NOMO-1 treated with DMSO at 0.1 percent for 48 hours (cell line): ENCODE measurements around the gene SLC9A4.
A peak's percentile ranks its signal among the peaks of the same experiment; 100 is the strongest.

ENCODE experiments used
- DNase-seq: peaks from one replicate; lab custom pipeline; 2025; ENCODE audit not compliant: unreplicated experiment; lab: John Stamatoyannopoulos, UW

SLC9A4 gene

DNA sequence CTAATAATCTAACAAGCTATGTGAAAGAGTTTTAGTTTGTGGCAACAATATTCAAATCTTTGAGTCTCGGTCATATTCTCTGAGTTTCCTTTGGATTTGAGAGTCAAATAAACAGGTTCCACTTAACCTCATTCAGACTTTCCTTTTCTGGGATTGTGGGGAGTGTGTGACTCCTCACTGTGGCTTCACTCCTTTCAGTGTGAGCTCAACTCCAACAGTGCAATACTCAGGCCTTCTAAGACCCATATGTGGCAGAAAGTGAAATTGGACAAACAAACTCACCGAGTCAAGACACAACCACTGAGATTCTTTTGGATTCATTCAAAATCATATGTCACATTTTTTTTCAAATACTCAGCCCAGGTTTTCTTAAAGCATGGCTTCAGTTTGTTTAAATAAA, 25.4 kb downstream of the SLC9A4 start:
- DNase-seq = no peak

DNA sequence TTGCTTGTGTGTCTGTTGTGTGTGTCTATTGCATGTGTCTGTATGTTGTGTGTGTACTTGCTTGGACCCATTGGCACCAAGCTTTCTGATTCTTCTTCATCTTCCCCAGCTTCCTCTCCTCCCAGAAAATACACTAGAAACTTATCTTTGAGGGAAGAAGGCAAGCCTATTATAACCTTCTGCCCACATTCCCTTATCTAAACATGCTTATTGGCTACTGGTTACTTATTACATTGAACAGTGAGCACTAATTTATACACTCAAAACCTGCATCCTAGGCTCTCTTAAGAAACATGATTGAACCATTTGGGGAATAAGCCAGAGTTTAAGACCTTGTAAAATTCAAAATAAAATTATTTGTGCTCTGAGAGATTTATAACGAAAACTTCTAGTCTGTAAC, 26.5 kb downstream of the SLC9A4 start:
- no peak for DNase-seq

DNA sequence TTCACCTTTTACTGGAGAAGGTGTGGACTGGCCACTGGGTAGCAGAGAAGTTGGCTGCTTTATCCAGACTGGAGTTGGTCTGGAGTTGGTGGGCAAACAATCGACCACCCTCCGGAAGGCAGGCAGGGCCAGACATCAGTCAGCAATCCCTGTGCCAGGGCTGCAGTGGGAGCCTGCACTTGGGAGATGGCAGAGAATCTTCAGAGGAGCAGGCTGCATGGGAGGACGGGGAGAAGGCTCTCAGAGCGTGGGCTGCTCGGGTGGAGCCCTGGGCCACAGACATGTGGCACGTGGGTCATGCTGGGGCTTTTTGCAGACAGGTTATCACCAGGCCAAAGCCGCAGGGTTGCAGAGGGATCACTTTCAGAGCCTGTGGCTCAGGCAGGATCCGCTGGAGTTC, 29.6 kb downstream of the SLC9A4 start:
- DNase-seq = no peak

DNA sequence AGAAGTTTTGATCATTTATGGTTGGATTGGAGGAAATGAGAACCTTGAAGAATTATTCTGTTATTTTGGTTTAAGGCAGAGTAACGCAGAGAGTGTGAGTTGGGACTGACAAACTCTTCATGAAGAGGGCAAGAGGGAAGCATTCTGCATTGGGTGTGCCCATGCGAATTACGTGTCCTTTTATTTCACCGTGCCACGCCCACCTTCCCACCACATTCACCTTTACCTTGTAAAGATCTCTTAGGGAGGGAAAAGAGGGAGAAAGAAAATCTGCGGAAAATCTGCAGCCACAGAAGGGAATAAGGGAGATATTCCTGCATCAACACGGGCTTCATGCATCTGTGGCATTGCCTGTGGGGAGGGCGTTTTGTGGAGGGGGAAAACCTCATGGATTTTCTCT, 31.8 kb downstream of the SLC9A4 start:
- DNase-seq = no peak

DNA sequence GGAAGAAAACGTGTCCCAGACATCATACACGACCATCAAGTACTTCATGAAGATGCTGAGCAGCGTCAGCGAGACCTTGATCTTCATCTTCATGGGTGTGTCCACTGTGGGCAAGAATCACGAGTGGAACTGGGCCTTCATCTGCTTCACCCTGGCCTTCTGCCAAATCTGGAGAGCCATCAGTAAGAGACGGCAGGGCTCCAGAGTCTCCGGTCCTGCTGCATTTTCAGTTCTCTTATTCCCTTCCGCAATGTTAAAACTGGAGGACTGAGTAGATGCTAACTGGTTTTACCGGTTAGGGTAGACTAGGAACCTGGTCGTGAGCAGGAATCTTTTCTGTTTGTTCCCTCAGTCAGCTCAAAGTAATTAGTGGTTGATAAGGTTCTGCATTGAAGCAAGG, 32.3 kb downstream of the SLC9A4 start:
- peak; percentile 77 for DNase-seq

DNA sequence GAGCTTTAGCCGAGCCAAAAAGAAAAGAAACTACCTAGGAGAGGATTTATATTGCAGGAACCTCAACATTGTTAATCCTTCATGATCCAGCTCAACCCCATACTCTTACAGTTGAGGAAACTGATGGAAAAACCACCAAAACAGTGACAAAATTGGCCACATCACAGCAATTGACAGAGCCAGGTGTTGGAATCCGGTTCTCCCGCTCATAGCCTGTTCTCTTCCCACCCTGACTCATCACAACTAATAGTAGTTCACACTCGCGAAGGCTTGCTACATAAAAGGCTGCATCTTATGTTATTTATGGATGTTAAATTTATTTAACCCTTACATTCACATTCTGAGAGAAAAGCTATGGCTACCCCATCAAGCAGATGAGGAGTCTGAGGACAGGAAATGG, 33.7 kb downstream of the SLC9A4 start:
- DNase-seq = no peak

DNA sequence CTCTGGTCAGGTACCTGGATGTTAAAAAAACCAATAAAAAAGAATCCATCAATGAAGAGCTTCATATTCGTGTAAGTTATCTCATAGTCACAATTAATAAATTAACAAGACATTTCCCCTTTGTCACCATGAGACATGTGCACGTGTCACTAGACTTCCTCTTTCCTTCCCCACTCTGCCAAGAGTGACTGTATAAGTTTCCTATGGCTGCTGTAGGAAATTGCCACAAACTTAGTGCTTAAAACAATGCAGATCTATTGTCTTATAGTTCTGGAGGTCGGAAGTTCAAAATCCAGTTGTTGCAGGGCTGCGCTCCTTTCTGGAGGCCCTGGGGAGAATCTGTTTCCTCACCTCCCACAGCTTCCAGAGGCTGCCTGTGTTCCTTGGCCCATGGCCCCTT, 35.8 kb downstream of the SLC9A4 start:
- peak; percentile 86 for DNase-seq

DNA sequence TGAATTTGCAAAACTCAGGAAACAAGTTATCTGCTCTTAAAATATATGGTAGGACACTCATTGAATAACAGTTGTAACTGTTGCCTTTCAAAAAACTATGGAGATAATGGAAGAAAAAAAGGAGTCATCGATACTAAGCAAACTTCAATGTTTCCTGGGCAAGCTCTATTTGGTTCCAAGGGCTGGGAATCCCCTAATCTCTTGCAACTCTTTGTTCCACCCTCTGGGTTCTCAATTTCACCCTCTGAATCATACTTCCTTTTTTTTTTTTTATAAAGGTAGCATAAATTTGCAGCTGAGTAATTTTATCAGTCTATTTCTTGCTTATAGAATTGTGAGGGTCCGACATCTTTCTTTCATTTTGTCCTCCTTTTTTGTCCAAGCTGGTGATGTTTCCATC, 36.7 kb downstream of the SLC9A4 start:
- peak; percentile 6 for DNase-seq

DNA sequence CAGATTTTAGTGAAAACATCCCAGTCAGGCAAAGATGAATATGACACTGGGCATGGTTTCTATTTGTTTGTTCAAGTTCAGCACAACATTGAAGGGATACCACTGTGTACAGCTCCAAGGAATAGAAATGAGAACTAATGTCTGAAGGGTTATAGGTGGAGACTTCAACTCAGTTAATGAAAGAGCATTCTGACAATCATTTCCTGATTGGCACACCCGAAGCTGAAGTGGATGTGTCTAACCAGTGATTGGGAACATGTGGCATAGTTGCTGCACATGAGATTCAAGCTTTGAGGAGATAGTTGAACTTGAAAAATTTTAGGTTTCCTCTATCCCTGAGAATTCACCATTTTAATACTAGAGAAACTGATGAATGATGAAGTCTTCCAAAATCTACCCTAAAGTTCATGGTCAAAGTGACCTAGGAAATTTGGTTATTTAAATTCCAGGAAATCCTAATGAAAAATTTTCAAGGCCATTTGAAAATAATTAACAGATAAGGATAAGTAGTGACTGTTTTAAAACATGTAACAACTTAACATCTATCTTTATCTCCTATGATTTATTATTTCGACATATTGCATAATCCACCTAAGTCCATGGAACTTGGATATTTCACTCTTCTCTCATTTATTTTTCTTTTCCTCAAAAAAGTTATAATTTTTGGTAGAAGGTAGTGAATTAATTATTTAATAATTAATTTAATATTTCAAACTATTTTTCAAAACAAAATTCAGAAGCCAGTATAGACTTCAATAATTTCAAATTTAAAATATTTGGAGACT, 38.0 kb downstream of the SLC9A4 start:
- no peak for DNase-seq

DNA sequence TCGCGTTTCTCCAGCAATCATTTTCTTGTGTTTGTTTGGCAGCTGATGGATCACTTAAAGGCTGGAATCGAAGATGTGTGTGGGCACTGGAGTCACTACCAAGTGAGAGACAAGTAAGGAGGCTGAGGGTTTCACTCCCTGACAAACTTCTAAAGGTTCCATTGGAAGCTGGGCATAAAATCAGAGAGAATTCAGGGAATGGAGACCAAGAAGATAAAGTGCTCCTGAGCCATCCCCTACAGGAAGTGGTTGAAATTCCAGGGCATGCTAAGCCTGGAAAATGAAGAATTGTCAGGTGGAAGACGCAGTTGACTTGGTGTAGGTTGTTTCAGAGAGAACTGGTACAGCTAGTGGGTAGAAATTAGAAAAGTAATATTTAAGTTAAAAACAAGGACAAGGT, 39.1 kb downstream of the SLC9A4 start:
- DNase-seq = no peak

DNA sequence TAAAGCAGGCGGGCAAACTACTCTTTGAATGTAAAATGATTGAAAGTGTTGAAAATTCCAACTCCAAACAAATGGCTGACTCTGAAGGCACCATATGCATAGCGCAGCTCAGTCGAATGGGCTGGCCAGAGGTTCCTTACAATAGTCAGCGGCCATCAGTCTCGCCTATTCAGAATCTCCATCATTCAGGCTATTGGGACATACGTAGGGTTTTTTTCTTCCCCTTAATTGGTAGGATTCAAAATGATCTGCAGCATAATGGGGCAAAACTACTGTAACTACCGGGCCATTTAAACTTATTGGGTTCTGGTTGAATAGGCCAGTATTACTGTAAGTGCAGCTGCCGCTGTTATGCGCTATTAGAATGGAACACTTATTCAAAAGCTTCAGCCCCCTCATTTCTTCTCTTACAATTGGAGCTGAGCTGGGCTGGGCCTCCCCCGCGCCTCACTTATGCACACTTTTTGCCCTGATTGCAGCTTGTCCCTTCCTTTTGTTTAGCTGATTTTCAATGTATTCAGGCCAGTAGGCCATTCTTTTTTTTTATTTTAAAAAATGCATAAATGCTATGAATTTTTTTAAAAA, 40.4 kb downstream of the SLC9A4 start:
- DNase-seq = no peak

DNA sequence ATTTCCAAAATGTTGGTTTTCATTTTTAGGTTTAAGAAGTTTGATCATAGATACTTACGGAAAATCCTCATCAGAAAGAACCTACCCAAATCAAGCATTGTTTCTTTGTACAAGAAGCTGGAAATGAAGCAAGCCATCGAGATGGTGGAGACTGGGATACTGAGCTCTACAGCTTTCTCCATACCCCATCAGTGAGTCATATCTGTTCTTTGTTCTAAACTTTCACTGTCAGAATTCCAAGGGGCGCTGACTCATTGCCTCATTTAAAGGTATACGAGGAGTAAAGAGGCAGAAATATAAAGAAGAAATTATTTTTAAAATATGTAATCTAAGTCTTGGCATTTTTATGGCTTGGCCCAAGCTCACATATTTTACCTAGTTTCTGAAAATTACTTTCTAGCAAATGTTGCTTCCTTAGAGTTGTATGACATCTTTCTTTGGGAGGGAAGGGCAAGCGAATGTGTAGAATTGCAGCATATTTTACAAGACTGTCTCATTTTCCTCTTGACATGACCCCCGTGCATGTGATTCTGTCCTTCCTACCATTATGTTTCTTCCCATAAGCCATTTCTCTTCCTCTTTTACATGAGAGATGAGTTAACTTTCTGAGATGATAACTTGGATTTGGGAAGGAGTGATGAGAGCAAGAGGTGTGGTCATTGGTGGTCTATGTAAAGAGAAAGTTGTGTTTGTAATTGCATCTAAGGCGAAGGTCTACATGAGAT, 41.2 kb downstream of the SLC9A4 start:
- DNase-seq = no peak

DNA sequence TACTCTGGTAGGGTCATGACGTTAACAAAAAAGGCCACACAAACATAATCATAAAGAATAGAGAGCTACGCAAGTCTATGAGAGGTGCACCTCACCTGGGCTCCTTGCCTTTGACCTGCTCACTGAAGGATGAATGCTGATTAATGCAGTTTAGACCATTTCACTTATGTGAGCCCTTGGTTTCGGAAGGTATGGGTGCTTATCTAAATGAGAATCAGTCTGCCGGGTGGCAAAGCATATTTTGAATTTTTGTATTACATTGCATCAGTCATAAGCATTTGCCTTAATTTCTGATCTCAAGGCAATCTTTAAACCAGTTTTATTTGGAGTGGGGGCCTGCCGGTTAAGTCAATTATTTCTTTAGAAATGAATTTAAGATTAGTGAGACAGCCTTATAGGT, 42.8 kb downstream of the SLC9A4 start:
- DNase-seq = no peak

DNA sequence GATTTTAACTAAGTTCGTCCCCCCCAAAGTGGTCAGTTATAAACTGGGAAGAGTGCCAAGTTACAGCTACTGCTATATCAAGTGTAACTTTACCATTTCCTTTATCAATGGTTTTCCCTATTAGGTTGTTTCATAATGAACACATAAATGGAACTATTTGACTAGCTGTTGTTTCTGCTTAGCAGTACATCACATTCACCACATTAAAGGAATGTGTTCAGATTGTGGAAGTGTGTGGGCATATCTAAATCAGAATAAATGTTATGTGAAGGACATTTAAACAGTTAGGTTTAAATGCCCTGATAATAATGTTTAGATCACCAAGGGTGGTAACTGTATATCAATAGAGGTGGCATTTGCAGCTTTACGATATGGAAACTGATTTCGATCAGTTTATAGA, 45.1 kb downstream of the SLC9A4 start:
- no peak for DNase-seq

DNA sequence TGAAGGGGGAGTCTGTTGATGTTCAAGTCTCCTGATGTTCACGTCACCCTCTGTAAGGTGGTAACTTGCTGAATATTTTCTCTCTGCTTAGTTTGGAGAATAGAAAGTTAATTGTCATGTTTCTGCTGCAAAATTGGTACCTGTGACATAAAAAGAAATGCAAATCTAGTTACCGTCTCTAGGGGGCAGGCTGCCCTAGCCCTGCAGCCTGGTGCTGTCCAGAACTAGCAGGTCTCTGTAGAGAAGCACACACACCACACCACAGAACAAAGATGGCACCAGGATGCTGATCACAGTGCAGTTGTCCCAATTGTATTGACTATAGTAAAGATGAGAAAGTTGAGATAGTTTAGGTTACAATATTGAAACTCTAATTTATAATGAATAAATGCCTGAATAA, 47.0 kb downstream of the SLC9A4 start:
- DNase-seq = peak; percentile 41

DNA sequence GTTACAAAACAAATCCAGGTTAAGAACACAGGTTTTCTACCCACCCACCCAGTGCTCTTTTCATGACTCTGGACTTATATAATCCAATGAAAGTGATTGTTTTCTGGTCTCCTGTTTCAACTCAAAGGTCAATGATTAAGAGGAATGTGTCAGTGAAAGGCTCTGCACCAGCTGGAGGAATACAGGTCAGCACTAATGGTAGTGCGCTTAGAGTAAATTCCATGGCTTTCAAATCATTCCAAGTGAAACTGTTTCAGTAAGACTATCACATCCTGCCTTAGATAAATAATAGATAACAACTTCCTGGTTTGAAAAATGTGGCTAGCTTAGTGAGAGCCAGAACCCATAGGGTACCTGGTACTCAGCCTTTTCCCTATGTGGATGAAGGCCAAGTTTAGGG, 47.8 kb downstream of the SLC9A4 start:
- no peak for DNase-seq

DNA sequence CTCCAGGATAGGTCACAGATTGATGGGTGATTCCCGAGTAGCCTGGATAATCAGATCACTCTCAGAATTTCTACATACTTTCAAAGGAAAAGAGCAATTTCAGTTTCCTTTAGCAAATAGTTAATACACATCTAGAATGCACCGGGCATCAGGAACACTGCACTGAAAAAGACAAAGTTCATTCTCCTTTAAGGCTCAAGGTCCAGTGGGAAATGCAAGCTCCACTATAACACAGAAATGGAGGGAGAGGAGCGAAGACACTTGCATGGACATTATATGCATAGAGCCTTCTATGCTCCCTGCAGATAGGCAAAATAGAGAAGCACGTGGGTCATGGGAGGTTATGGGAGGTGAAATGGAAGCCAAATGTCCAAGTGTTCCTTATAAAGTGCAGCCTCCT, 49.1 kb downstream of the SLC9A4 start:
- no peak for DNase-seq

DNA sequence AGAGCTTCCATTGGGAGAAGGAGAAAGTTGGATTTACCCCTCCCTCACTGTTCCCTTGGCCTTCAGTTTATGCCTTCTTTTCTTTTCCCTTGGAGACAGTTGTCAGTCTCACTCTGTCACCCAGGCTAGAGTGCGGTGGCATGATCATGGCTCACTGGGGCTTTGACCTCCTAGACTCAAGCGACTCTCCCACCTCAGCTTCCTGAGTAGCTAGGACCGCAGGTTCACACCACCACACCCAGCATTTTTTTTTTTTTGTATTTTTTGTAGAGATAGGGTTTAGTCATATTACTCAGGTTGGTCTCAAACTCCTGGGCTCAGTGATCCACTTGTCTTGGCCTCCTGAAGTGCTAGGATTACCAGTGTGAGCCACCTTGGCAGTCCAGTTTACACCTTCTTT, 49.9 kb downstream of the SLC9A4 start:
- no peak for DNase-seq

DNA sequence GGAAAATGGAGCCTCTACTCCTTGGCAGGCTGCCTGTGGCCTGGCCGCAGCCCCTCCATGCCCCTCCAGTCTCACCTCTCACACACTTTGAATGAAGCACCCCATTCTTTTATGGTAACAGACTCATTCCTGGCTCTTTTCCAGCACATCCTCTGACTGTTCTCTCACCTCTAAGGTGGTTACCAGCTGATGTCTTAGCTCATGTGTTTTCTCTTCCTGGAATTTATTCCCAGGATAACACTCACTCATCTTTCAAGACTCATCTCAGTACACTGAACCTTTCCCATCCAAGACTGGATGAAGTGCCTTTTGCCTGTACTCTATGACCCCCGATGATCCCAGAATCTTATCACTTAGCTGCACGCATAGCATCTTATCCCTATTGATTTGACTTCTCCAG, 50.6 kb downstream of the SLC9A4 start:
- DNase-seq = no peak

DNA sequence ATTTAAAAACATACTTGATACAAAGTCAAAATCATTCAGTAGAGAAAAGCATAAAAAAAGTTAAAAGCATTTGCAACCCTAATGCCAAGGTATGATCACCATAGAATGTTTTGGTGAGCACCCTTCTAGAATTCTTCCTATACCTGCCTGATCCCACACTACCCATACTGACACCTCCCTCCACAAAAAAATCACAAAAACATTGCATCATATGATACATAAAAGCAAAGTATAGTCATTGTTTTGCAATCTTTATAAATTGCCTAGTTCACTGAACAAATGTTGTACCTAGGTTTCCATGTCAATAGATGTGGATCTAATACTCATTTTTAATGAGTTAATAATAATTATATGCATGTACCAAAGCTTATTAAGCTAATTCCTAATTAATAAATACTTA, 54.1 kb downstream of the SLC9A4 start:
- no peak for DNase-seq

DNA sequence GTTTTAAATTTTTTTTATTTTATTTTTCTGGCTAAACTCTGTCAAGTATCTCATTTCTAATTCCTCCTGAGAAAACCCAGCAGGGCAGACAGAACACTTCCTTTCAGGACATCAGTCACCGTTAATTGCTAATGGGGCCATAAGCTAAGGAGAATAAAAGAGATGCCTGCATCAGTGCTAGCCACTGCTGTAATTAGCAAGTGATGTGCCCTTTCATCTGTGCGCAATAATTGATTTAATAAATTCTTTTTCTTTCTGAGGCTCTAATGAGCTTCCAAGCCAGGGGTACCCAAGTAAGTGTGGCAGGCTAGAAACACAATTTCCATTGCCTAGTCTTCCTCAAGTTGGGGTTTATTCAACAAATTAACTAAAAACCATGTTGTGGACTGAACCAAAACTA, 65.5 kb downstream of the SLC9A4 start:
- DNase-seq = no peak

DNA sequence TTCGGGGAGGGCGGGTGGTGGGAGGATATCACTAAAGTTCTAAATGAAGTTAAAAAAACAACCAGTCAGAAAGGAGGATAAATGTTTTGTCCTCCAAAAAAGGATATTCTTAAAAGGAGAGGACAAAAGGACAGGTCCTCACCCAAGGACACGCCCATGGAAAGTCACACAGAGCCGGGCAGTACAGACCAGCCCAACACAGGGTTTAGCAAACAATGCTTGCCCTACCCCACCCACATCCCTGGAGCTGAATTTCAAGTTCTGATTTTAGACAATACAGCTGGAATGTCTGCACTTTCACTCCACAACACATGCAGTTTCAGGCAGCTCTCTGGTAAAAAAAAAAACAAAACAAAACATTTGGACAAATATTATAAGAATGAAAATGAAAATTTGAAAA, 67.9 kb downstream of the SLC9A4 start:
- DNase-seq = no peak
